Heart right ventricle (tissue), 16 donors: Measurements from ENCODE around the gene NAGLU. TPM values are rescaled to one million over a fixed set of nuclear protein-coding genes. Genes with fewer than 3 reads are reported as not detected.

Source experiments
- ATAC-seq, 8 donors: fragments of 200-7000 bp; cut with Tn5 transposase; one replicate each; pipeline ENCODE4 v1.9.1; 2020; ENCODE audit warnings: mild to moderate bottlenecking in 8 of 8, moderate library complexity in 8 of 8, moderate number of reproducible peaks in 1 of 8
- DNase-seq, 2 donors: peaks; one replicate each; pipeline ENCODE4 v3.0.0-alpha.2; 2020
- H3K27ac ChIP-seq, 10 donors: fragments of 200-600 bp; sonication (generic) in 2 of 10; one replicate each; pipeline versions ENCODE4 v1.5.0 to v1.8.0; 2020 to 2022; ENCODE audit warnings: mild to moderate bottlenecking in 3 of 10
- H3K27me3 ChIP-seq, 7 donors: fragments of 200-600 bp; one replicate each; pipeline ENCODE4 v1.8.0; 2021 to 2022; ENCODE audit warnings: mild to moderate bottlenecking in 2 of 7
- H3K36me3 ChIP-seq, 9 donors: fragments of 200-600 bp; sonication (generic) in 1 of 9; one replicate each; pipeline versions ENCODE4 v1.5.0 to v1.8.0; 2020 to 2022; ENCODE audit warnings: mild to moderate bottlenecking in 2 of 9
- H3K4me1 ChIP-seq, 9 donors: fragments of 200-600 bp; sonication (generic) in 1 of 9; one replicate each; pipeline versions ENCODE4 v1.5.0 to v1.8.0; 2020 to 2022; ENCODE audit warnings: mild to moderate bottlenecking in 4 of 9
- H3K4me3 ChIP-seq, 10 donors: fragments of 200-600 bp; sonication (generic) in 2 of 10; one replicate each; pipeline versions ENCODE4 v1.5.0 to v1.8.0; 2020 to 2022; ENCODE audit warnings: mild to moderate bottlenecking in 7 of 10, moderate library complexity in 2 of 10
- H3K9me3 ChIP-seq, 11 donors: fragments of 200-600 bp in 10 of 11; sonication (generic) in 2 of 11; one replicate each; pipeline versions ENCODE4 v1.5.0 to v1.8.0; 2013 to 2022; ENCODE audit warnings: mild to moderate bottlenecking in 2 of 11, control low read depth in 1 of 11, moderate library complexity in 1 of 11
- WGBS, 2 donors: extraction: QIAGEN DNeasy Blood & Tissue Kit; methylation state at CpG; one replicate each; pipeline ENCODE4 v1.1.7; 2013; ENCODE audit warnings: inconsistent platforms in 1 of 2; 5-methylcytosine and 5-hydroxymethylcytosine counted together
- intact Hi-C, 10 donors: fragments of 100-400 bp; cut with DNase I; formaldehyde crosslinking; loops; one replicate each; pipeline versions ENCODE4 v1.11.1 to v1.14.2; 2022
- polyA plus RNA-seq, 2 donors: library from polyadenylated mRNA; stranded (reverse); fragments of 200-250 nt; gene quantifications; one replicate each; pipeline ENCODE4 v1.2.3, GENCODE V29; 2013
- total RNA-seq, 10 donors: library from RNA; stranded (reverse); fragmentation: NEBNext Ultra II Directional in 3 of 10; extraction: Animal tissue kit (Norgen Biotek cat#: 25700) in 3 of 10; gene quantifications; one replicate each; pipeline versions ENCODE4 v1.2.1 to v1.2.4, GENCODE V29; 2021 to 2023
- TF ChIP-seq, protein P1 (sequence below), 9 donors: fragments of 200-600 bp; sonication (generic) in 2 of 9; IDR thresholded peaks; one replicate each; pipeline versions ENCODE4 v1.5.0 to v1.8.0; 2021 to 2022; ENCODE audit warnings: antibody characterized with exemption in 9 of 9, mild to moderate bottlenecking in 5 of 9, moderate library complexity in 1 of 9
- donor health status: Arrhythmogenic right ventricular cardiomyopathy.
- donor health status: ischemic (EF 13 %, LVEDD 7.1; RV severe dilation, severe dysfunction).
- donor health status: healthy with polysubstance abuse.
- donor health status: DM: no; HTN: yes; CAD: no.
- donor health status: DM: no; HTN: no; CAD: no.
- donor health status: ischemic (EF 25% LVEDD 6.9; RV normal size, moderate dysfunction).
- donor health status: ischemic (EF 25% LVEDD 5.7; RV mildly dilated, moderate dysfunction).
- donor health status: healthy.
- donor health status: DM: yes; HTN: yes; CAD: no.
- donor health status: Ischemic cardiomyopathy.
- donor health status: ischemic (EF 35%, LVEDD 5.7; RV mildly dilated, moderate dysfunction).
- donor health status: nonischemic (EF 11% LVEDD 7.7; RV severe dilation, severe dysfunction).
- donor health status: DM: yes; HTN: yes; CAD: no.
- donor health status: PGD.
- donor health status: ischemic (EF 29% LVEDD 5.4; RV normal size, mild dysfunction).
- donor health status: nonischemic (EF 23%, LVEDD 6.1; RV moderate dilation, normal function).

Gene NAGLU
- total and polyA plus RNA-seq, 12 donors, result 6.8 to 18.3 (median 12.7) TPM

DNA sequence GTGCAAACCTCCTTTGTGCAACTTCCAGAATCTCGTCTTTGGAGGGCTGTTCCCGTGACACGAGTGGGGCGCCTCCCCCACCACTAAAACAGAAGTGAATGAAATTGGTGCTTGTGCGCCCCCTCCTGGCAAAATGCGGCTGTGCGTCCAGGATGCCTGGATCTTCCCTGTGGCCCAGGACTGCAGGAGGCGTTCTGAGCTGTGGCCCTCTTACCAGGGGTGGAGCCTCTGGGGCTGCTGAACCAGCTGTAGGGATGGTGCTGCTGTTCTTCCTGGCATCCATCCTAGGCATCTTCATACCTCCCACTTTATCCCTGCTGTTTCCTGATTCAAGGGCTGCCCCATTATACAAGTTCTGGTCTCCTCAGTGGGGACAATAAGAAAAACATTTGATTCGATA lies 18.5 kb upstream of the NAGLU start:
- WGBS, 2 donors, result 24 to 34% methylated on average over 9 of the region's 9 CpGs
- Histone ChIP-seq H3K27ac (peak overlapping the region; percentile 92 to 98 (median 95)), H3K27me3 (no peaks in the 10 kb centered on the region), H3K36me3 (peaks cover 0 to 56% (median 12%) of the 10 kb centered on the region in 9 donors), H3K4me1 (peaks cover 62 to 93% (median 73%) of the 10 kb centered on the region in 9 donors), H3K9me3 (no peaks in the 10 kb centered on the region), H3K4me3 (no peak overlapping the region)
- intact Hi-C loops, result loop anchor here in 9 of 10 donors (2.0 to 10.0 kb wide), 11 partner anchors 83 to 393 kb away; partner anchors contain the start of genes CAVIN1 (in 7 of the 9), HSPB9 (in 1 of the 9) and KAT2A (in 1 of the 9)
- ATAC-seq, result peak; percentile 29 to 59 (median 50)
- TF ChIP-seq, protein P1, sequence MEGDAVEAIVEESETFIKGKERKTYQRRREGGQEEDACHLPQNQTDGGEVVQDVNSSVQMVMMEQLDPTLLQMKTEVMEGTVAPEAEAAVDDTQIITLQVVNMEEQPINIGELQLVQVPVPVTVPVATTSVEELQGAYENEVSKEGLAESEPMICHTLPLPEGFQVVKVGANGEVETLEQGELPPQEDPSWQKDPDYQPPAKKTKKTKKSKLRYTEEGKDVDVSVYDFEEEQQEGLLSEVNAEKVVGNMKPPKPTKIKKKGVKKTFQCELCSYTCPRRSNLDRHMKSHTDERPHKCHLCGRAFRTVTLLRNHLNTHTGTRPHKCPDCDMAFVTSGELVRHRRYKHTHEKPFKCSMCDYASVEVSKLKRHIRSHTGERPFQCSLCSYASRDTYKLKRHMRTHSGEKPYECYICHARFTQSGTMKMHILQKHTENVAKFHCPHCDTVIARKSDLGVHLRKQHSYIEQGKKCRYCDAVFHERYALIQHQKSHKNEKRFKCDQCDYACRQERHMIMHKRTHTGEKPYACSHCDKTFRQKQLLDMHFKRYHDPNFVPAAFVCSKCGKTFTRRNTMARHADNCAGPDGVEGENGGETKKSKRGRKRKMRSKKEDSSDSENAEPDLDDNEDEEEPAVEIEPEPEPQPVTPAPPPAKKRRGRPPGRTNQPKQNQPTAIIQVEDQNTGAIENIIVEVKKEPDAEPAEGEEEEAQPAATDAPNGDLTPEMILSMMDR (IDR thresholded peaks at IDR 0.05), result peak; percentile 84 to 96 (median 94)
- peak; percentile 89 to 90 for DNase-seq

GRCh38 chr17:42518046-42518754 lies 17.8 kb upstream of the NAGLU start:
- peaks cover 65 to 93% (median 77%) of the 10 kb centered on the region in 9 donors for H3K4me1 ChIP-seq
- H3K4me3 ChIP-seq, result peak overlapping the region in 2 of 10 donors; percentile 1 to 15
- H3K27ac ChIP-seq, result peak overlapping the region; percentile 92 to 98 (median 95)
- WGBS, 2 donors, result 32 to 49% methylated on average over 9 of the region's 9 CpGs
- intact Hi-C loops, result loop anchor here in 9 of 10 donors (5.0 to 10.0 kb wide), 10 partner anchors 83 to 393 kb away; partner anchors contain the start of genes CAVIN1 (in 7 of the 9), HSPB9 (in 1 of the 9) and KAT2A (in 1 of the 9)
- H3K9me3 ChIP-seq, result no peaks in the 10 kb centered on the region
- H3K36me3 ChIP-seq, result peaks cover 0 to 61% (median 12%) of the 10 kb centered on the region in 9 donors
- TF ChIP-seq, protein P1 (IDR thresholded peaks at IDR 0.05), result no peak
- ATAC-seq (peak; percentile 18 to 66 (median 50)), DNase-seq (peak; percentile 64 to 86)
- H3K27me3 ChIP-seq, result no peaks in the 10 kb centered on the region

DNA sequence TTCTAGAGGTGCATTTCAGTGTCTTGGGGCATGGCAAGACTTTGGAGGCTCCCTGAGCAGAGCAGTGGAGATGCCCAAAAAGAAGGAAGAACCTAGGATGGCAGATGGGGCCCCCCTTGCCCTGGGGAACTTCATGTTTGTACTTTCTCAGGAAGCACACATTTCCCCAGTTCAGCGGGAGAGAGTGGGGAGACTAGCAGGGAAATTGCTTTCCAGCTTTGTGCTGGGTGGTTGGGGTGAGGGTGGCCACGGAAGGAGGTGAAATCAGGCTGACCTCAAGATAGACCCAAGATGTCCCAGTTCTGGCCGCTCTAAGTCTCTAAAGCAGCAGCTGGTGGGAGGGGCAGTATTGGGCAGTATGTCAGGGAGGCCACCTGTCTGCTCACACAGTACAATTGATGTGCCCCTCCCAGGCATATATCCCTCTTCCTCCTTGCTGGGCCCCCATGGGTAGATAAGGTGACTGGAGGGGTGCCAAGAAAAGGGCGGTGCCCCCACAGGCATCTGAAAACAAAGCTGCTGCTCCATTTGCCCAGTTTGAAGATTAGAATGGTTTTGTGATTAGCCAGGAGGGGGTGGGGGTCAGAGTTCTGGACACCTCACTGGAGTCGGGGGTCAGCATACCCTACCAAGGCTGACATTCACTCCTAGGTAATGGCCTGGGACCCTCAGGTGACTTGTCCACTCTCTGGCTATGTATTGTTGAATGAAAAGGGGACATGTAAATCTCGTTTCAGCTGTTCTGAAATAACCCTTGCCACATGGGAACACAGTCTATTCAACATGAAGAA lies 17.1 kb upstream of the NAGLU start:
- Histone ChIP-seq H3K4me3 (peak overlapping the region in 2 of 10 donors; percentile 1 to 15), H3K27me3 (no peaks in the 10 kb centered on the region), H3K36me3 (peaks cover 0 to 58% (median 8%) of the 10 kb centered on the region in 9 donors), H3K9me3 (no peaks in the 10 kb centered on the region), H3K4me1 (peaks cover 60 to 90% (median 74%) of the 10 kb centered on the region in 9 donors), H3K27ac (peak overlapping the region; percentile 92 to 98 (median 95))
- DNase-seq, result peak; percentile 55 to 77
- ATAC-seq, result peak; percentile 8 to 66 (median 48)
- WGBS, 2 donors, result 14 to 17% methylated on average over 6 of the region's 6 CpGs
- intact Hi-C loops, result loop anchor here in 9 of 10 donors (5.0 to 10.0 kb wide), 10 partner anchors 84 to 394 kb away; partner anchors contain the start of genes CAVIN1 (in 7 of the 9), HSPB9 (in 1 of the 9) and KAT2A (in 1 of the 9)
- TF ChIP-seq, protein P1 (IDR thresholded peaks at IDR 0.05), result no peak
